GM10266 (cell line): ENCODE data around the gene CNNM1.

Experiments used
- DNase-seq: peaks from one replicate; pipeline ENCODE4 v3.0.0; 2012; ENCODE audit errors: extremely low spot score
- TF ChIP-seq, protein P1 (sequence below): IDR thresholded peaks from 2 replicates; pipeline ENCODE4 v1.5.1; 2012; ENCODE audit warnings: mild to moderate bottlenecking, low read depth; ENCODE audit not compliant: control insufficient read depth, insufficient read depth; ENCODE audit errors: missing control alignments

The CNNM1 gene

GRCh38 chr10:99422529-99423096 is 93.5 kb downstream of the CNNM1 start:
- TF ChIP-seq, protein P1, sequence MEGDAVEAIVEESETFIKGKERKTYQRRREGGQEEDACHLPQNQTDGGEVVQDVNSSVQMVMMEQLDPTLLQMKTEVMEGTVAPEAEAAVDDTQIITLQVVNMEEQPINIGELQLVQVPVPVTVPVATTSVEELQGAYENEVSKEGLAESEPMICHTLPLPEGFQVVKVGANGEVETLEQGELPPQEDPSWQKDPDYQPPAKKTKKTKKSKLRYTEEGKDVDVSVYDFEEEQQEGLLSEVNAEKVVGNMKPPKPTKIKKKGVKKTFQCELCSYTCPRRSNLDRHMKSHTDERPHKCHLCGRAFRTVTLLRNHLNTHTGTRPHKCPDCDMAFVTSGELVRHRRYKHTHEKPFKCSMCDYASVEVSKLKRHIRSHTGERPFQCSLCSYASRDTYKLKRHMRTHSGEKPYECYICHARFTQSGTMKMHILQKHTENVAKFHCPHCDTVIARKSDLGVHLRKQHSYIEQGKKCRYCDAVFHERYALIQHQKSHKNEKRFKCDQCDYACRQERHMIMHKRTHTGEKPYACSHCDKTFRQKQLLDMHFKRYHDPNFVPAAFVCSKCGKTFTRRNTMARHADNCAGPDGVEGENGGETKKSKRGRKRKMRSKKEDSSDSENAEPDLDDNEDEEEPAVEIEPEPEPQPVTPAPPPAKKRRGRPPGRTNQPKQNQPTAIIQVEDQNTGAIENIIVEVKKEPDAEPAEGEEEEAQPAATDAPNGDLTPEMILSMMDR, result no peak
- DNase-seq, result no peak

DNA sequence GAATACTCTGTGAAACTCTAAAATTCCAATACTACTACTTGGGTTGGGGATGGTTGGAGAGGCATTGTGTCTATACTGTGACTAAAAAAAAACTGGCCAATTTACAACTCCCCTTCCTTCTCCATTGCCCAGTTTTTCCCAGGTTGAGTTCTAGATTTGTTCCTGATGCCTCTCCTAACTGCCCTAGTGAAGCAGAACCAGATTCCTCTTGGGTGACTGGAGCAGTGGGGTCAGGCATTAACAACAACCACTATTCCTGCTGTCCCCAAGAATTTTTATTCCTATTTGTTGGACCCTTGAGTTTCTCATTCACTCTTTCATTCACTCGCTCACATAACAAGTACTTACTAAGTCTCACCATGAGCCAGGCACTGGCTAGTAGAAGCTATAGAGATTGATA is 95.5 kb downstream of the CNNM1 start:
- DNase-seq, result no peak
- TF ChIP-seq, protein P1, result no peak

GRCh38 chr10:99425204-99425603 is 96.0 kb downstream of the CNNM1 start:
- DNase-seq, result no peak
- TF ChIP-seq, protein P1, result no peak

- TF ChIP-seq, protein P1, result no peak
- DNase-seq, result no peak
These were observed 97.5 kb downstream of the CNNM1 start for GRCh38 chr10:99426689-99427088.

DNA sequence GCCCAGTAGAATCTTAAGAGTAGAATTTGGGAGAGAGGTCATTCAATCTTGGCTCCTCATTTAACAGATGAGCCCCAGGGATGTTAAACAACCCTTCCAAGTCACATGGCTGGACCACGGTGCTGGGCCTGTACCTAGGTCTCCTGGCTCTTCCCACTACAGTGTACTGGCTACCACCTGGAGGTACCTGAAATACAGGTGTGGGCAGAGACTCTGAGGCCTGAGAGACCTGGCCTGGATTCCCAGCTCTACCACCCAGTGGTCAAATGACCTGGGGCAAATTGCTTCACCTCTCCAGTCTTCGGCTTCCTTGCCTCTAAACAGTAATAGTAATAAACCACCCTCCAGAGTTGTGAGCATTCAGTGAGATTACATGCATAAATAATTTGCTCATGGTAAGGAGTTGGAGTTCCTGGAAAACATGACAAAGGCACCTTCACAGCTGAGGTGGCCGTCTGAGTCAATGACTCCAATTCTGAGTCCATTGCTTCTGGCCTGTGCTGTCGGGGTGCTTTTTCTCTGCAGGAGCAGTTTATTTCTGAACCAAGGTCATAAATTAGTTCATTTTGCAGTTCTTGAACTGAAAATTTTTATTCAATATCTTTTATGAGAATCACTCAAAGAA is 98.5 kb downstream of the CNNM1 start:
- no peak for DNase-seq
- TF ChIP-seq, protein P1, result no peak

GRCh38 chr10:99429517-99430095 is 100.5 kb downstream of the CNNM1 start:
- DNase-seq, result no peak
- TF ChIP-seq, protein P1, result no peak

GRCh38 chr10:99430116-99430450 is 100.9 kb downstream of the CNNM1 start:
- no peak for DNase-seq
- TF ChIP-seq, protein P1, result no peak
